ENCODE results near the gene TP53AIP1. TPM values are rescaled to one million over a fixed set of nuclear protein-coding genes. Genes with fewer than 3 reads are reported as not detected.

The TP53AIP1 gene
- total RNA-seq, 1 experiment from 2014 or later = not detected

GRCh38 chr11:128910576-128910975 lies 32.1 kb downstream of the TP53AIP1 start:
- Histone ChIP-seq H3K23me2 (ENCODE audit: insufficient read length, low read depth, low read length, poor library complexity, severe bottlenecking) (peaks cover 2% of the 10 kb centered on the region), H3K4me2 (ENCODE audit: insufficient read depth, insufficient read length, low read length) (no peak overlapping the region), H2BK120ac (ENCODE audit: low read depth, low read length, poor library complexity, severe bottlenecking) (no peak overlapping the region), H2AFZ (ENCODE audit: low read length) (no peak overlapping the region), H3K9ac (ENCODE audit: extremely low read depth, insufficient read length, low read length) (no peak overlapping the region), H3K18ac (ENCODE audit: insufficient read length, low read depth, low read length) (no peak overlapping the region), H2BK20ac (ENCODE audit: low read depth, low read length, poor library complexity, severe bottlenecking) (no peak overlapping the region), H4K8ac (replicated peaks; ENCODE audit: insufficient read length, low read depth, low read length) (no peak overlapping the region), H3K4me1 (ENCODE audit: insufficient read depth, low read length) (no peaks in the 10 kb centered on the region), H2BK12ac (ENCODE audit: insufficient read length, low read depth, low read length) (no peak overlapping the region), H3K14ac (ENCODE audit: insufficient read depth, low read length) (no peak overlapping the region), H3K9me3 (ENCODE audit: control insufficient read depth, low read depth, low read length) (no peaks in the 10 kb centered on the region), H4K91ac (ENCODE audit: insufficient read length, low read depth, low read length) (no peak overlapping the region), H3T11ph (ENCODE audit: low read length) (no peak overlapping the region), H3K79me1 (ENCODE audit: insufficient read depth, low read depth, low read length, poor library complexity, severe bottlenecking) (no peaks in the 10 kb centered on the region), H3K27me3 (ENCODE audit: insufficient read depth, low read length) (peaks cover 11% of the 10 kb centered on the region; the same call in 1 of the 2 replicates), H3K27ac (ENCODE audit: insufficient read length, low read depth, low read length) (no peak overlapping the region), H3K4ac (ENCODE audit: low read depth, low read length) (no peak overlapping the region), H2BK15ac (ENCODE audit: low read depth, low read length) (no peak overlapping the region), H2AK5ac (ENCODE audit: insufficient read length, low read length) (no peak overlapping the region), H4K20me1 (ENCODE audit: control insufficient read depth, insufficient read depth, insufficient read length) (no peaks in the 10 kb centered on the region), H2BK5ac (ENCODE audit: insufficient read length, low read length) (no peak overlapping the region), H3K23ac (ENCODE audit: insufficient read length, low read depth, low read length) (no peak overlapping the region), H3K79me2 (ENCODE audit: insufficient read depth, low read length) (no peaks in the 10 kb centered on the region), H4K5ac (ENCODE audit: insufficient read length, low read depth, low read length) (no peak overlapping the region), H3K56ac (ENCODE audit: insufficient read length, low read depth, low read length) (no peak overlapping the region)
- Mint-ChIP-seq H3K4me3 (no peak overlapping the region), H3K27me3 (ENCODE audit: low read depth) (peaks cover 81% of the 10 kb centered on the region), H3K27ac (no peak overlapping the region), H3K4me1 (peaks cover 0 to 4% of the 10 kb centered on the region in 2 experiments; a peak in 1 of 4 replicates), H3K36me3 (ENCODE audit: insufficient read depth in 1 of 3, low read depth in 3 of 3) (0 out of 7 replicates have a peak, but pooled peaks cover 0 to 4% (median 0%) of the 10 kb centered on the region in 3 experiments), H3K9me3 (peaks cover 3% of the 10 kb centered on the region in 2 experiments; a peak in 4 of 5 replicates)
- no peak for TF ChIP-seq CTCF (conservative IDR thresholded peaks at IDR 0.05)
- DNase-seq = no peak
- WGBS (ENCODE audit: extremely low coverage, insufficient read length, low lambda C conversion rate) = no CpG with 5 or more reads among the region's 3 CpGs
